DOHH2 (cell line): Measurements from ENCODE around the gene DKK3.

Experiments
- H3F3A ChIP-seq: fragments of 200-600 bp; sonication (generic), shearing (Covaris generic); 2 replicates; pipeline ENCODE4 v1.6.0; 2016; ENCODE audit warnings: antibody characterized with exemption, mild to moderate bottlenecking; ENCODE audit not compliant: control insufficient read depth, insufficient read depth
- H3K27ac ChIP-seq: fragments of 200-600 bp; sonication (generic); 2 replicates; pipeline ENCODE4 v1.5.1; 2014; ENCODE audit warnings: low read depth, mild to moderate bottlenecking, low read length, moderate library complexity
- H3K27me3 ChIP-seq: fragments of 200-600 bp; sonication (generic); 2 replicates; pipeline ENCODE4 v1.6.1; 2014; ENCODE audit warnings: mild to moderate bottlenecking, low read length, mixed read lengths; ENCODE audit not compliant: control insufficient read depth
- H3K36me3 ChIP-seq: fragments of 200-600 bp; sonication (generic); 2 replicates; pipeline ENCODE4 v1.6.1; 2014; ENCODE audit warnings: mild to moderate bottlenecking, low read length, moderate library complexity, mixed read lengths; ENCODE audit not compliant: control insufficient read depth
- H3K4me1 ChIP-seq: fragments of 200-600 bp; sonication (generic); 2 replicates; pipeline ENCODE4 v1.6.1; 2014; ENCODE audit warnings: mild to moderate bottlenecking, low read length, mixed read lengths; ENCODE audit not compliant: control insufficient read depth
- H3K4me2 ChIP-seq: fragments of 200-600 bp; sonication (generic); 2 replicates; pipeline ENCODE4 v1.6.0; 2014; ENCODE audit warnings: mild to moderate bottlenecking, low read length, moderate library complexity
- H3K4me3 ChIP-seq: fragments of 200-600 bp; sonication (generic); 2 replicates; pipeline ENCODE4 v1.5.1; 2014; ENCODE audit warnings: mild to moderate bottlenecking, low read length, mixed read lengths
- H3K79me2 ChIP-seq: fragments of 200-600 bp; sonication (generic); 2 replicates; pipeline ENCODE4 v1.6.1; 2014; ENCODE audit warnings: mild to moderate bottlenecking, low read length, mixed read lengths; ENCODE audit not compliant: control insufficient read depth
- H3K9me2 ChIP-seq: fragments of 200-600 bp; sonication (generic); replicated peaks from 2 replicates; pipeline ENCODE4 v1.6.1; 2014; ENCODE audit warnings: mild to moderate bottlenecking, low read length, mixed read lengths; ENCODE audit not compliant: control insufficient read depth
- H3K9me3 ChIP-seq: fragments of 200-600 bp; sonication (generic); 2 replicates; pipeline ENCODE4 v1.6.1; 2014; ENCODE audit warnings: antibody characterized with exemption, low read length, mixed read lengths; ENCODE audit not compliant: control insufficient read depth, insufficient read depth
- H4K20me1 ChIP-seq: fragments of 200-600 bp; sonication (generic); 2 replicates; pipeline ENCODE4 v1.6.0; 2014; ENCODE audit warnings: low read depth, mild to moderate bottlenecking, antibody characterized with exemption, low read length, moderate library complexity; ENCODE audit not compliant: control insufficient read depth, insufficient read depth
- CTCF ChIP-seq: fragments of 200-600 bp; sonication (generic); IDR thresholded peaks from one replicate; pipeline ENCODE4 v1.5.1; 2014; ENCODE audit warnings: antibody characterized with exemption, mild to moderate bottlenecking, low read depth, low read length; ENCODE audit not compliant: poor library complexity, severe bottlenecking
- EZH2phosphoT487 ChIP-seq: fragments of 200-600 bp; sonication (generic); IDR thresholded peaks from 2 replicates; pipeline ENCODE4 v1.6.1; 2017; ENCODE audit warnings: borderline replicate concordance, mild to moderate bottlenecking, antibody characterized with exemption, low read length, moderate library complexity, mixed read lengths

The DKK3 gene

DNA sequence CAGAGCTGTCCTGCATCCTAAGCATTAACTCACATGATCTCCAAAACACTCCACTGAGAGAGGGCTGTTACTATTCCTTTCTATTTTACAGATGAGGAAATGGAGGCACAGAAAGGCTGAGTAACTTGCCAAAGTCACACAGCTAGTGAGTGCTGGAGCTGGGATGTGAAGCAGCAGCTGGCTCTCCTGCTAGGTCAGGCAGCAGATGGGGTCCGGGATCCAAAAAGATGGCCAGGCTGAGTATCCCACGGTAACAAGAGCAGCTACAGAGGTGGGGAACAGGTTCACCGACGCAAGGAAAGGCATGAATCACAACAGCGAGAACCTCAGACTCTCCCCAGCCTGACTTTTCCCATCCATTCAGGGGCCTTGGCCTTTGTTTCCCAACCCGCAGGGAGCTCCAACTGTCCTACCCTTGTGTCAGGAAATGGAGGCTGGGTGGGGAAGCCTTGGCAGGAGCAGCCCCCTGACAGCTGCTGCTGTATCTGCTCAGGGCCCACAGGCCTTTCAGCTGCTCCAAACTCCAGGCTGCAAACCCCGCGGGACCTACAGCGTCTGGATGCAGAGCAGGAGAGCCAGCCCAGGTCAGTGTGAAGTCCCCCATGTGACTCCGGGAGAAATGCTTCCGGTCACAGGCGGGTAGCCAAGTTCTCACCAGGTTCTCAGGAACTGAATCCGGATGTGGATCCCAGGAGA, 29.5 kb downstream of the DKK3 start:
- Histone ChIP-seq H3K27ac (no peak overlapping the region), H3K4me1 (peaks cover 5% of the 10 kb centered on the region), H3K27me3 (no peaks in the 10 kb centered on the region), H3K4me3 (no peak overlapping the region), H4K20me1 (no peaks in the 10 kb centered on the region), H3F3A (no peaks in the 10 kb centered on the region), H3K36me3 (no peaks in the 10 kb centered on the region), H3K79me2 (no peaks in the 10 kb centered on the region), H3K4me2 (no peak overlapping the region), H3K9me2 (no peaks in the 10 kb centered on the region), H3K9me3 (no peaks in the 10 kb centered on the region)
- no peak for TF ChIP-seq CTCF
- TF ChIP-seq EZH2phosphoT487: no peak

DNA sequence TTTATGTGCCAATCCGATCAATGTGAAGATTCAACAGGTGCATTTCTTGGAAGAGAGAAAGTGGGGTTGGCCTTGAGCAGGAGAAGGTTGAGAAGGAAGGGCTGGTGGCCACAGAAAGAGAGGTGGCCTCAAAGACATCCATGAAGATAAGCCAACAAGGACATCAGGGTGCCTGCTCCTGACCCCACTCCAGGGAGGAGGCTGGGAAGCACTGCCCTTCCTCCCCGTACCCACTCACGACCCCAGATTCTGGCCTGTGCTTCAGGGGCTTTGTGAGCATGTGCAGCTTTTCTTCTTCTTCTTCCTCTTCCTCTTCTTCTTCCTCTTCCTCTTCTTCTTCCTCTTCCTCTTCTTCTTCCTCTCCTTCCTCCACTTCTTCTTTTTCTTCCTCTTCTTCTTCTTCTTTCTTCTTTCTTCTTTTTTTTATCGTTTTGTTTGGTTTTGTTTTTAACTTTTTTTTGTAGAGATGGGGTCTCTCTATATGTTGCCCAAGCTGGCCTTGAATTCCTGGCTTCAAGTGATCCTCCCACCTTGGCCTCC, 30.3 kb downstream of the DKK3 start:
- Histone ChIP-seq H4K20me1 (no peaks in the 10 kb centered on the region), H3K27me3 (no peaks in the 10 kb centered on the region), H3K9me3 (no peaks in the 10 kb centered on the region), H3K4me2 (0 out of 2 replicates have a peak overlapping the region, but pooled peaks have one; percentile 11), H3K4me3 (no peak overlapping the region), H3K9me2 (no peaks in the 10 kb centered on the region), H3K79me2 (no peaks in the 10 kb centered on the region), H3K27ac (no peak overlapping the region), H3K36me3 (no peaks in the 10 kb centered on the region), H3F3A (no peaks in the 10 kb centered on the region), H3K4me1 (peaks cover 5% of the 10 kb centered on the region)
- TF ChIP-seq CTCF: no peak

DNA sequence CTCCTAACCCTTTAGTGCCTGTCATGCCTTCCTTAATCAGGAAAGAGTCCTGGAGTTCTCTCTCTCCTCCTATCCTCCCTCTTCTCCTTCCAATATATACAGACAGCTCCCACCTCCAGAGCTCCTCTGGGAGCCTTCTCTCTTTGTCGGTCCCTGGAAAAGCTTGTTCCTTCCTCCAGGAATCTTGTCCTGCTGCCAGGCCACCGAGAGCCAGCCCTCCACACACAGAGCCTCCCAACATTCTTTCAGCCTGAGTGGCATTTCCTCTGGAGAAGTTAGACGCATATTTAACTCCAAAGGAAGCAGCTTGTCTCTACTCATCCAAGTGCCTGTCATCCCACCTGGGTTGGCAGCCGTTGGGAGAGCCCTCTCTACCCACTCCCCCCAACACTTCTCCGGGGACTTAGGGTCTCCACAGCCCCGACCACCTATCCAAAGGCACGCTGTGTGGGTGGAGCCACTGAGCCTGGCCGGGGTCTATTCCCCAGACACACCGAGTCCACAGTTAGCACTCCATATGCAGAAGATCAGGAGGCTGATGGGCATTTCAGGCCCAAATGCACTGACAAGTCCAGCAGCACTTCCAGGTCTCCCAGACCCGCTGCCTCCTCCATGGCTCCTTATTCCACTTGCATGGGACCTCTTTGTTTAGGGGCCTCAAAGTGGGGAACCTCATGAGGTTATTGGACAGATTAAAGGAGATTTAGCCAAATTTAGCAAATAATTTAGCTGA, 31.1 kb downstream of the DKK3 start:
- H3K27ac ChIP-seq: no peak overlapping the region

More for the DNA sequence above, 31.1 kb downstream of the DKK3 start:
- no peak overlapping the region for H3K4me2 ChIP-seq
- no peaks in the 10 kb centered on the region for H4K20me1 ChIP-seq
- H3K27me3 ChIP-seq: no peaks in the 10 kb centered on the region
- H3K9me3 ChIP-seq: no peaks in the 10 kb centered on the region
- no peaks in the 10 kb centered on the region for H3F3A ChIP-seq
- H3K36me3 ChIP-seq: no peaks in the 10 kb centered on the region
- peaks cover 5% of the 10 kb centered on the region for H3K4me1 ChIP-seq
- no peaks in the 10 kb centered on the region for H3K79me2 ChIP-seq
- H3K9me2 ChIP-seq: no peaks in the 10 kb centered on the region
- TF ChIP-seq EZH2phosphoT487 (no peak), CTCF (no peak)
- H3K4me3 ChIP-seq: no peak overlapping the region
